HepG2 (cell line): Measurements from ENCODE around the gene TCF23.

ENCODE experiments used
- CTCF ChIP-seq: sonication (generic); formaldehyde crosslinking; IDR thresholded peaks from 2 replicates; pipeline ENCODE4 v1.5.0; 2020; ENCODE audit warnings: mild to moderate bottlenecking, missing genetic modification reagents, moderate library complexity
- FOXM1 ChIP-seq: sonication (generic); formaldehyde crosslinking; IDR thresholded peaks from 2 replicates; pipeline ENCODE4 v1.5.0; 2020; ENCODE audit warnings: missing genetic modification reagents
- HNRNPLL ChIP-seq: fragments of 200-400 bp; formaldehyde crosslinking; IDR thresholded peaks from 2 replicates; pipeline ENCODE4 v1.6.1; 2017; ENCODE audit warnings: mild to moderate bottlenecking, low read depth, low read length; ENCODE audit not compliant: poor library complexity, severe bottlenecking
- JUND ChIP-seq: sonication (generic); formaldehyde crosslinking; IDR thresholded peaks from 2 replicates; pipeline ENCODE4 v1.8.0; 2022; ENCODE audit warnings: mild to moderate bottlenecking, missing genetic modification reagents
- POLR2A ChIP-seq, 2 experiments: IDR thresholded peaks; 2 replicates each; pipeline ENCODE4 v1.6.1; 2011; ENCODE audit warnings: low read depth in 2 of 2, low read length in 2 of 2, mild to moderate bottlenecking in 1 of 2, moderate library complexity in 1 of 2; ENCODE audit not compliant: insufficient read depth in 1 of 2
- PTBP1 ChIP-seq: fragments of 200-400 bp; formaldehyde crosslinking; IDR thresholded peaks from 2 replicates; pipeline ENCODE4 v1.6.1; 2018; ENCODE audit warnings: low read length, low read depth; ENCODE audit not compliant: poor library complexity, severe bottlenecking
- RBFOX2 ChIP-seq: fragments of 200-400 bp; formaldehyde crosslinking; IDR thresholded peaks from 2 replicates; pipeline ENCODE4 v1.6.1; 2017; ENCODE audit warnings: low read depth, mild to moderate bottlenecking, low read length
- SP2 ChIP-seq: sonication (generic); formaldehyde crosslinking; IDR thresholded peaks from 2 replicates; pipeline ENCODE4 v1.5.1; 2020; ENCODE audit warnings: mild to moderate bottlenecking, missing genetic modification reagents
- TOE1 ChIP-seq: sonication (generic); formaldehyde crosslinking; IDR thresholded peaks from 2 replicates; pipeline ENCODE4 v1.4.0; 2020; ENCODE audit warnings: mild to moderate bottlenecking, missing genetic modification reagents
- ZNF205 ChIP-seq: IDR thresholded peaks from 2 replicates; pipeline ENCODE4 v1.6.1; 2018; ENCODE audit warnings: missing biosample characterization, missing genetic modification reagents
- ZNF274 ChIP-seq: sonication (generic); formaldehyde crosslinking; IDR thresholded peaks from 2 replicates; pipeline ENCODE4 v1.5.1; 2020; ENCODE audit warnings: mild to moderate bottlenecking, missing genetic modification reagents
- ZNF3 ChIP-seq: IDR thresholded peaks from 2 replicates; pipeline ENCODE4 v1.7.0; 2017; ENCODE audit warnings: inconsistent platforms

- no peak for TF ChIP-seq TOE1 (CRISPR knock-in tag)
- TF ChIP-seq PTBP1 = no peak
- no peak for TF ChIP-seq HNRNPLL
- TF ChIP-seq POLR2A (IDR thresholded peaks at IDR 0.05; ENCODE audit: insufficient read depth in 1 of 2, low read depth in 2 of 2, low read length in 2 of 2) = no peak
- no peak for TF ChIP-seq ZNF205 (CRISPR knock-in tag)
- TF ChIP-seq ZNF3 (CRISPR knock-in tag) = no peak
- no peak for TF ChIP-seq CTCF (CRISPR knock-in tag)
- no peak for TF ChIP-seq ZNF274 (CRISPR knock-in tag)
- no peak for TF ChIP-seq JUND
- TF ChIP-seq FOXM1 (CRISPR knock-in tag) = no peak
- no peak for TF ChIP-seq SP2 (CRISPR knock-in tag)
- TF ChIP-seq RBFOX2 = no peak
Observed at GRCh38 chr2:27122791-27123190, 26.0 kb upstream of the TCF23 start.
